ENCODE results near the gene GATD1.

- no peak for TF ChIP-seq POLR2A (IDR thresholded peaks at IDR 0.05; ENCODE audit: low read depth, low read length)
- no peak for TF ChIP-seq POLR2AphosphoS5 (IDR thresholded peaks at IDR 0.05; ENCODE audit: low read depth, low read length)
- TF ChIP-seq TAF1 (IDR thresholded peaks at IDR 0.05; ENCODE audit: borderline replicate concordance, low read depth, low read length) = no peak
Measured at GRCh38 chr11:765802-766091, 11.5 kb downstream of the GATD1 start.
